Suppressor macrophage (primary cell): ENCODE results near the gene HSP90AB1.

Experiments used
- DNase-seq, 4 experiments: peaks; one replicate each; pipeline ENCODE4 v3.0.0-alpha.2; 2020 to 2022

Gene HSP90AB1

GRCh38 chr6:44255871-44256774 is 9.2 kb downstream of the HSP90AB1 start:
- DNase-seq = no peak

- peak in 1 of 4 experiments; percentile 47 for DNase-seq
Measured at GRCh38 chr6:44256775-44257024, 9.8 kb downstream of the HSP90AB1 start.

GRCh38 chr6:44257025-44257752 is 10.3 kb downstream of the HSP90AB1 start, which contains the start of gene SLC35B2:
Gene SLC35B2 (minus strand): TSS chr6:44257528. CDS start chr6:44257410, 118 bp downstream.
- DNase-seq = peak; percentile 75 to 88 (median 82)

- peak in 2 of 4 experiments; percentile 81 for DNase-seq
Measured at GRCh38 chr6:44257753-44258324, 10.9 kb downstream of the HSP90AB1 start.

GRCh38 chr6:44258325-44258863 is 11.5 kb downstream of the HSP90AB1 start:
- no peak for DNase-seq

- DNase-seq = no peak
Measured at GRCh38 chr6:44258921-44259320, 12.0 kb downstream of the HSP90AB1 start.

- DNase-seq = no peak
Measured at GRCh38 chr6:44260011-44260410, 13.1 kb downstream of the HSP90AB1 start.

GRCh38 chr6:44260451-44261297 is 13.8 kb downstream of the HSP90AB1 start:
- DNase-seq = no peak

- no peak for DNase-seq
Measured at GRCh38 chr6:44261581-44261980, 14.7 kb downstream of the HSP90AB1 start.

- DNase-seq = peak in 3 of 4 experiments; percentile 55 to 77 (median 65)
Measured at GRCh38 chr6:44262467-44263353, 15.8 kb downstream of the HSP90AB1 start.

- peak; percentile 62 to 83 (median 82) for DNase-seq
Measured at GRCh38 chr6:44263354-44264100, 16.6 kb downstream of the HSP90AB1 start.

GRCh38 chr6:44264154-44265006 is 17.5 kb downstream of the HSP90AB1 start:
- peak; percentile 78 to 90 (median 88) for DNase-seq

GRCh38 chr6:44265007-44265721 is 18.3 kb downstream of the HSP90AB1 start, which contains the start of gene NFKBIE:
Gene NFKBIE (minus strand): TSS chr6:44265551. CDS start chr6:44265346, 205 bp downstream.
- DNase-seq = peak; percentile 97 to 99 (median 98)

GRCh38 chr6:44265722-44266233 is 18.9 kb downstream of the HSP90AB1 start:
- DNase-seq = no peak

GRCh38 chr6:44266347-44266746 is 19.4 kb downstream of the HSP90AB1 start:
- DNase-seq = no peak

- no peak for DNase-seq
Measured at GRCh38 chr6:44267252-44267651, 20.4 kb downstream of the HSP90AB1 start.

- DNase-seq = peak; percentile 36 to 67 (median 52)
Measured at GRCh38 chr6:44268095-44268628, 21.3 kb downstream of the HSP90AB1 start.
